ENCODE measurements around the gene GRIK4.

- no peak for TF ChIP-seq CTCF (conservative IDR thresholded peaks at IDR 0.05 in 1 of 2, IDR thresholded peaks at IDR 0.05 in 1 of 2; ENCODE audit: extremely low read depth in 1 of 2, insufficient read depth in 1 of 2, low read depth in 1 of 2, low read length in 2 of 2)
- no peak for TF ChIP-seq EZH2 (IDR thresholded peaks at IDR 0.05; ENCODE audit: borderline replicate concordance, low read length)
Measured at GRCh38 chr11:120674542-120674941, 163.0 kb downstream of the GRIK4 start.

All from mammary epithelial cell (primary cell).